ENCODE measurements around the gene CSNK1G3.
"Not testable (repeated sequence)": the region's sequence is repeated elsewhere in the genome, so short reads cannot be mapped to it uniquely, and the experiment has no call there.

Gene CSNK1G3

GRCh38 chr5:123482258-123482657 is 29.7 kb upstream of the CSNK1G3 start:
- H3K4me3 ChIP-seq (ENCODE audit: low read depth, low read length) = no peak overlapping the region
- no peak for TF ChIP-seq CTCF (IDR thresholded peaks at IDR 0.05; ENCODE audit: borderline replicate concordance, insufficient read depth, low read depth, low read length)

GRCh38 chr5:123483446-123484077 is 28.4 kb upstream of the CSNK1G3 start:
- H3K4me3 ChIP-seq (ENCODE audit: low read depth, low read length) = no peak overlapping the region
- no peak for TF ChIP-seq CTCF (IDR thresholded peaks at IDR 0.05; ENCODE audit: borderline replicate concordance, insufficient read depth, low read depth, low read length)

- H3K4me3 ChIP-seq (ENCODE audit: low read depth, low read length) = no peak overlapping the region
- TF ChIP-seq CTCF (IDR thresholded peaks at IDR 0.05; ENCODE audit: borderline replicate concordance, insufficient read depth, low read depth, low read length) = no peak
Measured at GRCh38 chr5:123485275-123485674, 26.7 kb upstream of the CSNK1G3 start.

- H3K4me3 ChIP-seq (ENCODE audit: low read depth, low read length) = no peak overlapping the region
- TF ChIP-seq CTCF (IDR thresholded peaks at IDR 0.05; ENCODE audit: borderline replicate concordance, insufficient read depth, low read depth, low read length) = no peak
Measured at GRCh38 chr5:123486951-123487655, 24.9 kb upstream of the CSNK1G3 start.

GRCh38 chr5:123490974-123491373 is 21.0 kb upstream of the CSNK1G3 start:
- no peak overlapping the region for H3K4me3 ChIP-seq (ENCODE audit: low read depth, low read length)
- no peak for TF ChIP-seq CTCF (IDR thresholded peaks at IDR 0.05; ENCODE audit: borderline replicate concordance, insufficient read depth, low read depth, low read length)

- not testable (repeated sequence) for H3K4me3 ChIP-seq (ENCODE audit: low read depth, low read length)
Measured at GRCh38 chr5:123495211-123495610, 16.8 kb upstream of the CSNK1G3 start.

GRCh38 chr5:123496892-123497291 is 15.1 kb upstream of the CSNK1G3 start:
- TF ChIP-seq CTCF (IDR thresholded peaks at IDR 0.05; ENCODE audit: borderline replicate concordance, insufficient read depth, low read depth, low read length) = no peak
- H3K4me3 ChIP-seq (ENCODE audit: low read depth, low read length) = no peak overlapping the region

Data from GM12875 (cell line).